GM18873 (cell line): ENCODE measurements around the gene LONP2.
"Not testable (repeated sequence)": the region's sequence is repeated elsewhere in the genome, so short reads cannot be mapped to it uniquely, and the experiment has no call there.

Experiments
- ATAC-seq: cut with Tn5 transposase; IDR thresholded peaks from one replicate; pipeline ENCODE4 v1.9.1; 2021; ENCODE audit warnings: mild to moderate bottlenecking, moderate library complexity, moderate number of reproducible peaks; ENCODE audit not compliant: unreplicated experiment, low FRiP score

Gene LONP2

GRCh38 chr16:48234630-48235029 lies 9.5 kb upstream of the LONP2 start:
- no peak for ATAC-seq

- ATAC-seq: no peak
These were observed 9.0 kb upstream of the LONP2 start for GRCh38 chr16:48235058-48235555.

GRCh38 chr16:48235556-48236136 lies 8.5 kb upstream of the LONP2 start:
- no peak for ATAC-seq

- no peak for ATAC-seq
These were observed 7.8 kb upstream of the LONP2 start for GRCh38 chr16:48236286-48236685.

- ATAC-seq: not testable (repeated sequence)
These were observed 4.0 kb upstream of the LONP2 start for GRCh38 chr16:48240147-48240546.

GRCh38 chr16:48244863-48245195 lies 729 bp downstream of the LONP2 start:
- no peak for ATAC-seq

- no peak for ATAC-seq
These were observed 2.0 kb downstream of the LONP2 start for GRCh38 chr16:48246066-48246465.

GRCh38 chr16:48247311-48247710 lies 3.2 kb downstream of the LONP2 start, which contains the start of gene ABCC11:
TSS of gene ABCC11 (minus strand) at chr16:48247539. CDS start at chr16:48231921, 15,618 bp downstream.
- ATAC-seq: no peak

GRCh38 chr16:48250520-48251278 lies 6.6 kb downstream of the LONP2 start:
- ATAC-seq: no peak

- ATAC-seq: no peak
These were observed 7.9 kb downstream of the LONP2 start for GRCh38 chr16:48252013-48252412.

GRCh38 chr16:48256579-48257177 lies 12.6 kb downstream of the LONP2 start:
- ATAC-seq: no peak

- ATAC-seq: no peak
These were observed 17.5 kb downstream of the LONP2 start for GRCh38 chr16:48261569-48261968.

- ATAC-seq: no peak
These were observed 18.5 kb downstream of the LONP2 start for GRCh38 chr16:48262631-48263030.

- no peak for ATAC-seq
These were observed 24.9 kb downstream of the LONP2 start for GRCh38 chr16:48269011-48269410.

- ATAC-seq: no peak
These were observed 27.6 kb downstream of the LONP2 start for GRCh38 chr16:48271728-48272127.

GRCh38 chr16:48272837-48273421 lies 28.8 kb downstream of the LONP2 start:
- no peak for ATAC-seq

- ATAC-seq: no peak
These were observed 30.4 kb downstream of the LONP2 start for GRCh38 chr16:48274476-48274875.

- ATAC-seq: no peak
These were observed 32.0 kb downstream of the LONP2 start for GRCh38 chr16:48276102-48276501.

GRCh38 chr16:48277158-48277557 lies 33.1 kb downstream of the LONP2 start:
- ATAC-seq: no peak

GRCh38 chr16:48279199-48279598 lies 35.1 kb downstream of the LONP2 start:
- no peak for ATAC-seq

GRCh38 chr16:48280546-48280945 lies 36.4 kb downstream of the LONP2 start:
- no peak for ATAC-seq
